K562 (cell line): ENCODE data around the gene SPAG4. TPM values are rescaled to one million over a fixed set of nuclear protein-coding genes. Genes with fewer than 3 reads are reported as not detected.
A peak's percentile ranks its signal among the peaks of the same experiment; 100 is the strongest.

Experiments used
- ATAC-seq: fragments of 200-7000 bp; cut with Tn5 transposase; 3 replicates; pipeline ENCODE4 v1.9.1; 2020; ENCODE audit warnings: moderate library complexity
- BruUV-seq: library from RNA; stranded (reverse); fragments of 400-500 nt; replicated peaks from 2 replicates; lab custom pipeline; 2021; lab: Mats Ljungman, UMichigan
- CTCF ChIA-PET: fragments of 300-600 bp; formaldehyde crosslinking; extraction: SDS; loops from one replicate; lab custom pipeline; 2021; ENCODE audit warnings: low intra/inter-chr PET ratio; lab: Yijun Ruan, JAX
- POLR2A ChIA-PET: fragments of 300-600, 350-650 bp; sonication (Branson Sonifier 250); formaldehyde crosslinking; extraction: SDS; loops from one replicate; lab custom pipeline; 2021; ENCODE audit warnings: antibody characterized with exemption, inconsistent platforms; lab: Yijun Ruan, JAX
- DNase-seq, 4 experiments: peaks; one replicate each; pipeline versions ENCODE4 v3.0.0 to v3.0.0-alpha.2; 2011 to 2018; ENCODE audit warnings: low spot score in 3 of 4, mixed read lengths in 3 of 4; ENCODE audit errors: extremely low read depth in 1 of 4
- FAIRE-seq: peaks from 2 replicates; lab custom pipeline; 2011; peaks lifted over from hg19 to GRCh38; lab: Jason Lieb, UNC
- H2AFZ ChIP-seq: 2 replicates; pipeline ENCODE4 v1.6.0; 2011; ENCODE audit warnings: low read depth, low read length, control low read depth, inconsistent platforms
- H3K27ac ChIP-seq: fragments of 200-600 bp; 3 replicates; pipeline ENCODE4 v1.8.0; 2011; ENCODE audit warnings: low read depth, mild to moderate bottlenecking, control low read depth, inconsistent platforms, low read length, moderate library complexity, mixed read lengths; ENCODE audit errors: extremely low read depth
- H3K27me3 ChIP-seq, 2 experiments: fragments of 300-600 bp in 1 of 2; 2 replicates in 1 of 2; 3 replicates in 1 of 2; pipeline versions ENCODE4 v1.6.0 to v1.8.0; 2011; ENCODE audit warnings: inconsistent platforms in 2 of 2, low read length in 2 of 2, mild to moderate bottlenecking in 1 of 2, mixed read lengths in 1 of 2, moderate library complexity in 1 of 2; ENCODE audit not compliant: control insufficient read depth in 2 of 2, insufficient read depth in 2 of 2
- H3K36me3 ChIP-seq: fragments of 300-600 bp; 3 replicates; pipeline ENCODE4 v1.8.0; 2011; ENCODE audit warnings: mild to moderate bottlenecking, low read length, inconsistent platforms; ENCODE audit not compliant: control insufficient read depth, insufficient read depth
- H3K4me1 ChIP-seq, 2 experiments: fragments of 200-600 bp in 1 of 2; replicated peaks in 1 of 2; 2 replicates in 1 of 2; 3 replicates in 1 of 2; pipeline versions ENCODE4 v1.5.1 to v1.8.0; 2011; ENCODE audit warnings: inconsistent platforms in 2 of 2, low read length in 2 of 2, mild to moderate bottlenecking in 1 of 2, mixed read lengths in 1 of 2, moderate library complexity in 1 of 2; ENCODE audit not compliant: control insufficient read depth in 2 of 2, insufficient read depth in 2 of 2
- H3K4me2 ChIP-seq: 2 replicates; pipeline ENCODE4 v1.6.1; 2011; ENCODE audit warnings: low read length, control low read depth, inconsistent platforms, mixed read lengths; ENCODE audit not compliant: insufficient read depth
- H3K4me3 ChIP-seq: fragments of 200-600 bp; sonication (generic), shearing (Covaris generic); 2 replicates; pipeline ENCODE4 v1.5.1; 2016; ENCODE audit warnings: control low read depth, inconsistent platforms
- H3K79me2 ChIP-seq: fragments of 200-600 bp; 3 replicates; pipeline ENCODE4 v1.8.0; 2011; ENCODE audit warnings: low read length, inconsistent platforms; ENCODE audit not compliant: control insufficient read depth, insufficient read depth
- H3K9ac ChIP-seq, 2 experiments: 2 replicates each; pipeline versions ENCODE4 v1.6.0 to v1.6.1; 2011; ENCODE audit warnings: low read depth in 2 of 2, low read length in 2 of 2, control low read depth in 1 of 2, inconsistent platforms in 1 of 2, mild to moderate bottlenecking in 1 of 2, mixed read lengths in 1 of 2; ENCODE audit not compliant: insufficient read depth in 1 of 2
- H3K9me1 ChIP-seq: one replicate; pipeline ENCODE4 v1.6.0; 2011; ENCODE audit warnings: inconsistent platforms, mild to moderate bottlenecking, low read length, moderate library complexity; ENCODE audit not compliant: control insufficient read depth, insufficient read depth
- H3K9me3 ChIP-seq: replicated peaks from 2 replicates; pipeline ENCODE4 v1.5.1; 2011; ENCODE audit warnings: low read depth, low read length, inconsistent platforms; ENCODE audit not compliant: control insufficient read depth, insufficient read depth
- H4K20me1 ChIP-seq: replicated peaks from 2 replicates; pipeline ENCODE4 v1.6.1; 2011; ENCODE audit warnings: low read length, inconsistent platforms, mixed read lengths; ENCODE audit not compliant: control insufficient read depth, insufficient read depth
- ATF2 ChIP-seq: sonication (generic); formaldehyde crosslinking; IDR thresholded peaks from 2 replicates; pipeline ENCODE4 v1.8.1; 2022; ENCODE audit warnings: missing genetic modification reagents
- CBX3 ChIP-seq, 2 experiments: IDR thresholded peaks; 1 replicate in 1 of 2; 2 replicates in 1 of 2; pipeline ENCODE4 v1.6.1; 2012; ENCODE audit warnings: inconsistent platforms in 2 of 2, low read length in 2 of 2, borderline replicate concordance in 1 of 2, control low read depth in 1 of 2
- CHD4 ChIP-seq: fragments of 200-600 bp; sonication (generic); IDR thresholded peaks from 3 replicates; pipeline ENCODE4 v1.6.1; 2012; ENCODE audit warnings: low read depth, mild to moderate bottlenecking, mixed read lengths, low read length, inconsistent platforms; ENCODE audit not compliant: insufficient read depth, insufficient replicate concordance, poor library complexity, severe bottlenecking
- CREB5 ChIP-seq: fragments of 250-450 bp; sonication (Bioruptor Pico); IDR thresholded peaks from 2 replicates; pipeline ENCODE4 v1.5.0; 2020; ENCODE audit warnings: mild to moderate bottlenecking
- HNRNPL ChIP-seq: fragments of 200-400 bp; formaldehyde crosslinking; IDR thresholded peaks from 2 replicates; pipeline ENCODE4 v1.6.1; 2017; ENCODE audit warnings: low read depth, mild to moderate bottlenecking, low read length
- TRIM24 ChIP-seq, 2 experiments: fragments of 450-650 bp; IDR thresholded peaks; 2 replicates each; pipeline ENCODE4 v1.6.1; 2016
- TRIM28 ChIP-seq: fragments of 450-650 bp; IDR thresholded peaks from 2 replicates; pipeline ENCODE4 v1.6.1; 2017
- UBTF ChIP-seq, 2 experiments: IDR thresholded peaks; 2 replicates each; pipeline ENCODE4 v1.6.1; 2012; ENCODE audit warnings: improper control_type of control experiment in 2 of 2, low read depth in 2 of 2, low read length in 2 of 2, borderline replicate concordance in 1 of 2
- ZNF280A ChIP-seq: fragments of 450-650 bp; IDR thresholded peaks from 2 replicates; pipeline ENCODE4 v1.6.1; 2018; ENCODE audit warnings: mild to moderate bottlenecking, low read depth; ENCODE audit not compliant: partially characterized antibody
- WGBS: fragments of 100-300 bp; shearing (Covaris generic); methylation state at CpG from one replicate; pipeline ENCODE4 v1.1.6; 2016; ENCODE audit warnings: low coverage, mixed read lengths; ENCODE audit not compliant: insufficient coverage; ENCODE audit errors: missing lambda C conversion rate; 5-methylcytosine and 5-hydroxymethylcytosine counted together
- in situ Hi-C: fragments of 300-500 bp; cut with MboI; formaldehyde crosslinking; loops from 4 replicates; pipeline ENCODE4 v1.15.0; 2018; ENCODE audit warnings: inconsistent platforms, mixed read lengths
- intact Hi-C: fragments of 100-400 bp; cut with micrococcal nuclease; formaldehyde crosslinking; loops from 2 replicates; pipeline ENCODE4 v1.14.2; 2022
- polyA plus RNA-seq, 8 experiments: library from polyadenylated mRNA; depleted of rRNA in 4 of 8; stranded (reverse) in 5 of 8; unstranded in 3 of 8; fragments of >200 nt; fragmentation: Nextera tagmentation in 2 of 8; fragmentation: Illumina TruSeq in 1 of 8; extraction: Ambion mirVana in 2 of 8; extraction: Trizol in 1 of 8; gene quantifications; 2 replicates each; pipeline versions ENCODE4 v1.2.1 to v1.2.3, GENCODE V29; 2011 to 2014; ENCODE audit warnings: inconsistent platforms in 1 of 8, missing spikeins in 1 of 8
- total RNA-seq, 7 experiments: library from RNA; depleted of rRNA in 6 of 7; stranded (reverse); fragments of >200 nt in 6 of 7; fragmentation: Illumina TruSeq in 2 of 7; extraction: Trizol in 2 of 7; gene quantifications; 2 replicates each; pipeline versions ENCODE4 v1.2.1 to v1.2.3, GENCODE V29; 2011 to 2021; ENCODE audit warnings: low replicate concordance in 1 of 7

Gene SPAG4
- total and polyA plus RNA-seq, 9 of the 15 experiments (the other 6 are each of a cell fraction or from before 2014, with no cell fraction given), result 1.6 to 11.4 (median 4.6) TPM

- no peak for TF ChIP-seq CHD4
Measured at GRCh38 chr20:35571555-35571954, 44.1 kb upstream of the SPAG4 start (continued).

- POLR2A ChIA-PET, result no interaction called here
- no peaks in the 10 kb centered on the region for H3K79me2 ChIP-seq
- H3K9me1 ChIP-seq, result no peaks in the 10 kb centered on the region
- no TSS peak for BruUV-seq
- TF ChIP-seq UBTF (IDR thresholded peaks at IDR 0.05; ENCODE audit: borderline replicate concordance in 1 of 2, low read depth in 2 of 2, low read length in 2 of 2), result no peak
- TF ChIP-seq ATF2, result no peak
- peak; percentile 84; the same call in 1 of the 2 replicates for TF ChIP-seq TRIM28
- no peak for TF ChIP-seq HNRNPL
- peak; percentile 70 for TF ChIP-seq ZNF280A
- TF ChIP-seq TRIM24 (IDR thresholded peaks at IDR 0.05), result peak in 1 of 2 experiments; percentile 68; a peak in 2 of 4 replicates
- TF ChIP-seq CBX3 (IDR thresholded peaks at IDR 0.05; ENCODE audit: borderline replicate concordance in 1 of 2, low read length in 2 of 2), result peak in 1 of 2 experiments; percentile 25; a peak in 1 of 3 replicates
- no peak for TF ChIP-seq CREB5 (CRISPR knock-in tag)
- WGBS, result 29% methylated on average over 4 of the region's 4 CpGs
- no peak overlapping the region for H3K27ac ChIP-seq
- no peaks in the 10 kb centered on the region for H3K36me3 ChIP-seq
- in situ Hi-C loops (no loop called here), intact Hi-C loops (no loop called here)
- H3K27me3 ChIP-seq, result no peaks in the 10 kb centered on the region; a peak in 1 of 5 replicates
- H3K4me2 ChIP-seq, result no peak overlapping the region
- no peak overlapping the region for H2AFZ ChIP-seq
- no peak overlapping the region for H3K9ac ChIP-seq
- no peaks in the 10 kb centered on the region for H4K20me1 ChIP-seq
- FAIRE-seq (no peak), DNase-seq (no peak), ATAC-seq (no peak)
- no peak overlapping the region for H3K4me3 ChIP-seq
- CTCF ChIA-PET, result no interaction called here
- no peaks in the 10 kb centered on the region for H3K9me3 ChIP-seq
- no peaks in the 10 kb centered on the region; a peak in 1 of 5 replicates for H3K4me1 ChIP-seq
Measured at GRCh38 chr20:35572838-35573237, 42.8 kb upstream of the SPAG4 start.
